HuH-7.5 (cell line): ENCODE results near the gene PRB2.
"Not testable (repeated sequence)": the region's sequence is repeated elsewhere in the genome, so short reads cannot be mapped to it uniquely, and the experiment has no call there.

Experiments used
- DNase-seq: peaks from one replicate; pipeline ENCODE4 v3.0.0; 2011; ENCODE audit warnings: low spot score

PRB2 gene

GRCh38 chr12:11395467-11395866 lies at the start of gene PRB2:
TSS of gene PRB2 (minus strand) at chr12:11395567. CDS start at chr12:11395529, 38 bp downstream.
- not testable (repeated sequence) for DNase-seq

- no peak for DNase-seq
These were observed 42.6 kb upstream of the PRB2 start for GRCh38 chr12:11437966-11438365.

GRCh38 chr12:11433664-11434063 lies 38.3 kb upstream of the PRB2 start:
- DNase-seq, result no peak

GRCh38 chr12:11431486-11431885 lies 36.1 kb upstream of the PRB2 start:
- DNase-seq, result no peak

- no peak for DNase-seq
These were observed 32.0 kb upstream of the PRB2 start for GRCh38 chr12:11427341-11427740.

GRCh38 chr12:11412731-11413130 lies 17.4 kb upstream of the PRB2 start:
- no peak for DNase-seq

- no peak for DNase-seq
These were observed 12.7 kb upstream of the PRB2 start for GRCh38 chr12:11408096-11408495.

GRCh38 chr12:11397366-11397765 lies 2.0 kb upstream of the PRB2 start:
- no peak for DNase-seq

- not testable (repeated sequence) for DNase-seq
These were observed 3.9 kb downstream of the PRB2 start for GRCh38 chr12:11391456-11391855.

- DNase-seq, result not testable (repeated sequence)
These were observed 17.9 kb downstream of the PRB2 start for GRCh38 chr12:11377420-11377819.

GRCh38 chr12:11361151-11361550 lies 34.2 kb downstream of the PRB2 start:
- DNase-seq, result no peak

GRCh38 chr12:11360205-11360883 lies 35.0 kb downstream of the PRB2 start:
- not testable (repeated sequence) for DNase-seq

GRCh38 chr12:11351736-11352135 lies 43.6 kb downstream of the PRB2 start:
- DNase-seq, result not testable (repeated sequence)

GRCh38 chr12:11348439-11348838 lies 46.9 kb downstream of the PRB2 start:
- DNase-seq, result no peak

GRCh38 chr12:11347810-11348209 lies 47.6 kb downstream of the PRB2 start:
- DNase-seq, result peak; percentile 5

- DNase-seq, result no peak
These were observed 50.9 kb downstream of the PRB2 start for GRCh38 chr12:11344500-11344899.
